Breast epithelium (tissue), 4 donors: ENCODE measurements around the gene TMEM86B. TPM values are rescaled to one million over a fixed set of nuclear protein-coding genes. Genes with fewer than 3 reads are reported as not detected.

ENCODE experiments used
- DNase-seq, 2 donors: peaks; one replicate each; pipeline ENCODE4 v3.0.0-alpha.2; 2019; ENCODE audit warnings: low spot score in 2 of 2
- H3K27ac ChIP-seq, 2 donors: fragments of 200-600 bp; sonication (generic) in 1 of 2; one replicate each; pipeline ENCODE4 v1.5.1; 2016 to 2019; ENCODE audit warnings: mild to moderate bottlenecking in 1 of 2
- H3K27me3 ChIP-seq, 2 donors: fragments of 200-600 bp; sonication (generic) in 1 of 2; one replicate each; pipeline versions ENCODE4 v1.5.1 to v1.6.0; 2017 to 2019; ENCODE audit warnings: control low read depth in 1 of 2, mild to moderate bottlenecking in 1 of 2
- H3K36me3 ChIP-seq: fragments of 200-600 bp; one replicate; pipeline ENCODE4 v1.5.1; 2019
- H3K4me1 ChIP-seq, 2 donors: fragments of 200-600 bp; sonication (generic); one replicate each; pipeline ENCODE4 v1.5.1; 2016 to 2019; ENCODE audit warnings: control low read depth in 1 of 2
- H3K4me3 ChIP-seq, 3 donors: fragments of 200-600 bp; sonication (generic); 1 replicate in 2 of 3; 2 replicates in 1 of 3; pipeline ENCODE4 v1.5.1; 2016 to 2019; ENCODE audit warnings: mild to moderate bottlenecking in 3 of 3, moderate library complexity in 2 of 3
- H3K9me3 ChIP-seq, 2 donors: fragments of 200-600 bp; sonication (generic) in 1 of 2; one replicate each; pipeline ENCODE4 v1.5.1; 2016 to 2019; ENCODE audit warnings: control low read depth in 1 of 2
- POLR2A ChIP-seq: fragments of 450-650 bp; IDR thresholded peaks from one replicate; pipeline ENCODE4 v1.6.1; 2016; ENCODE audit warnings: antibody characterized with exemption, mild to moderate bottlenecking, moderate library complexity
- POLR2AphosphoS5 ChIP-seq, 3 donors: sonication (generic); formaldehyde crosslinking; IDR thresholded peaks; one replicate each; pipeline ENCODE4 v1.6.1; 2017; ENCODE audit warnings: antibody characterized with exemption in 3 of 3
- intact Hi-C: fragments of 100-400 bp; cut with DNase I; formaldehyde crosslinking; loops from one replicate; pipeline ENCODE4 v1.15.1; 2023; ENCODE audit warnings: low total_unique reads
- total RNA-seq, 3 donors: library from RNA; depleted of rRNA; stranded (reverse); fragments of >200 nt; gene quantifications; one replicate each; pipeline ENCODE4 v1.1.0, GENCODE V29; 2016
- TF ChIP-seq, protein P1 (sequence below), 3 donors: fragments of 450-650 bp; IDR thresholded peaks; one replicate each; pipeline ENCODE4 v1.5.1; 2016 to 2017; ENCODE audit warnings: antibody characterized with exemption in 3 of 3, mild to moderate bottlenecking in 3 of 3, moderate library complexity in 3 of 3

The TMEM86B gene
- total RNA-seq, 3 donors from 2014 or later = 0.80 to 3.6 (median 1.6) TPM

DNA sequence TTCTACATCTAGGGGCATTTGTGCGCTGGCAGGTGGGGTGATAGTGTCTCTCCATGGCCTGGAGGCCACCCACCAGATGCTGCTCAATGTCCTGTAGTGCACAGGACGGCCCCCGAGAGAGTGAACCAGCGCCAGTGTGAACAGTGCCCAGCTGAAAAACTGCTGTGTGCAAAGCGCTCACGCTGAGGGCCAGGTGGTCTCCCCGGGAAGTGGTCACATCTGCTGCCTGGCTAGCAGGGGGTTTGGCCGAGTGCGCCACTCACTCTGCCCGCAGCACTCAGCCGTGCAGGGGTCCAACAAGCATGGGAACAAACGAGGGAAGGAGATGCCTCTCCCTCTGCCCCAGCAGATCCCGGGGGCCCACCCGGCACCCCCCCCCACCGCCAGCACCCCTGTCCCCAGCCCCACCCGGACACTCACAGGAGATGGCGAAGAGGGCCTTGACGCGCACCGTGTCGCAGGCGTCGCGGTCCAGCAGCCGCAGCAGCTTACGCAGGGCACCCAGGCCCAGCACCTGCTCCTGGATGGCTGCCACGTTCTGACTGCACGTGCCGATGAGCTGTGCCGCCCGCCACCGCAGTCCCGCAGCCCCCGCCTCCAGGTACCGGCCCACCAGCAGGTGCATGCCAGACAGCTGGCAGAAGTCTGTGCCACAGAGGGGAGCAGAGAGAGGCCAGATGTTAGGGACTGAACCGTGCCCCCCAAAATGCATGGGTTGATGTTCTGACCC, 45.6 kb upstream of the TMEM86B start:
- Histone ChIP-seq H3K27me3 (no peaks in the 10 kb centered on the region), H3K4me1 (no peaks in the 10 kb centered on the region), H3K9me3 (no peaks in the 10 kb centered on the region), H3K27ac (no peak overlapping the region), H3K4me3 (no peak overlapping the region), H3K36me3 (no peaks in the 10 kb centered on the region)
- intact Hi-C loops = no loop called here
- TF ChIP-seq POLR2AphosphoS5 (IDR thresholded peaks at IDR 0.05) (no peak), POLR2A (no peak)
- TF ChIP-seq, protein P1, sequence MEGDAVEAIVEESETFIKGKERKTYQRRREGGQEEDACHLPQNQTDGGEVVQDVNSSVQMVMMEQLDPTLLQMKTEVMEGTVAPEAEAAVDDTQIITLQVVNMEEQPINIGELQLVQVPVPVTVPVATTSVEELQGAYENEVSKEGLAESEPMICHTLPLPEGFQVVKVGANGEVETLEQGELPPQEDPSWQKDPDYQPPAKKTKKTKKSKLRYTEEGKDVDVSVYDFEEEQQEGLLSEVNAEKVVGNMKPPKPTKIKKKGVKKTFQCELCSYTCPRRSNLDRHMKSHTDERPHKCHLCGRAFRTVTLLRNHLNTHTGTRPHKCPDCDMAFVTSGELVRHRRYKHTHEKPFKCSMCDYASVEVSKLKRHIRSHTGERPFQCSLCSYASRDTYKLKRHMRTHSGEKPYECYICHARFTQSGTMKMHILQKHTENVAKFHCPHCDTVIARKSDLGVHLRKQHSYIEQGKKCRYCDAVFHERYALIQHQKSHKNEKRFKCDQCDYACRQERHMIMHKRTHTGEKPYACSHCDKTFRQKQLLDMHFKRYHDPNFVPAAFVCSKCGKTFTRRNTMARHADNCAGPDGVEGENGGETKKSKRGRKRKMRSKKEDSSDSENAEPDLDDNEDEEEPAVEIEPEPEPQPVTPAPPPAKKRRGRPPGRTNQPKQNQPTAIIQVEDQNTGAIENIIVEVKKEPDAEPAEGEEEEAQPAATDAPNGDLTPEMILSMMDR (IDR thresholded peaks at IDR 0.05) = no peak
- no peak for DNase-seq

DNA sequence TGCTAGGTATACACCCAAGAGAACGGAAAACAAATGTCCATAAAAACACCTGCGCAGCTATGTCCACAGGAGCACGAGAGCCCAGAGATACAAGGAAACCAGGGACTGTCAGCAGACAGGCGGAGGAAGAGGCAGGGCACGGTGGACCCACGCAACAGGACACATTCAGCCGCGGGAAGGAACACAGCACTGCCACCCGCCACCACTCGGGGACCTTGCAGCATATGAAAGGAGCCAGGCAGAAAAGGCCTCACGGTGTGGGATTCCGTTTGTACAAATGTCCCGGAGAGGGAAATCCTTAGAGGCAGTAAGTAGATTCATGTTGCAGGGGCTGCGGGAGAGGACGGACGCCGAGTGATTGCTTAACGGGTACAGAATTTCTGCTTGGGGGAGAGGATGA, 43.6 kb upstream of the TMEM86B start:
- DNase-seq = no peak
- intact Hi-C loops = no loop called here
- no peak overlapping the region for H3K4me3 ChIP-seq
- H3K9me3 ChIP-seq = no peaks in the 10 kb centered on the region
- H3K4me1 ChIP-seq = no peaks in the 10 kb centered on the region
- TF ChIP-seq POLR2AphosphoS5 (IDR thresholded peaks at IDR 0.05) = no peak
- TF ChIP-seq, protein P1 (IDR thresholded peaks at IDR 0.05) = no peak
- TF ChIP-seq POLR2A = no peak
- H3K27ac ChIP-seq = no peak overlapping the region
- H3K36me3 ChIP-seq = no peaks in the 10 kb centered on the region
- no peaks in the 10 kb centered on the region for H3K27me3 ChIP-seq

DNA sequence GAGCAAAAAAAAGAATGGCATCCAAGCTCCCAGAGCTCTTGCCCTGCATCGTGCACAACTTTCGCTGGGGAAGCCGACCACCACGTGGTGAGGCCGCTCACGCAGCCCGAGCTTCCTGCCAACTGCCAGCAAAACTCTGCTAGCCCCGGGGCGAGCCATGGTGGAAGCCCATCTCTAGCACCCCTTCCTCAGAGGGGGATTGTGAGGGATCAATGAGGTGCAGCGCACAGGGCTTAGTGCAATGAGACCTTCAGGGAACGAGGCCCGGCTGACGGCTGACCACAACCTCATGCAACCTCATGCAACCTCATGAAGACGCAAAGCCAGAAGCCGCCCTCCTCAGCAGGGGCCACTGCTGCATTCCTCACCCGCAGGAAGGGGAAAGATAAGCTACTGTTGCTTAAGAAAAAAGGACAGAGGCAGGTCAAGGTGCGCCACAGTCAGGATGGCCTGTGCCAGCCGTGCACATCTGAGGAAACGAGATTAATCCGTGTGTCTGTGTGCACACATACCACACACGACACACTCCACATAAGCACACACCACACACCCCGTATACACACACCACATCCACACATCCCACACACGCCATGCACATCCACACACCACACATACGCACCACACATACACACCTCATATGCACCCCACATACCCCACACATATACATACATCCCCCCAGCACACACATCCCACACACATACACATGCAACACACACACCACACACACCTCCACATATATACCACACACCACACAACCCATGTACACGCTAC, 41.8 kb upstream of the TMEM86B start:
- no peaks in the 10 kb centered on the region for H3K36me3 ChIP-seq
- intact Hi-C loops = no loop called here
- no peaks in the 10 kb centered on the region for H3K27me3 ChIP-seq
- H3K9me3 ChIP-seq = no peaks in the 10 kb centered on the region
- H3K4me3 ChIP-seq = no peak overlapping the region
- no peak for TF ChIP-seq POLR2A
- TF ChIP-seq POLR2AphosphoS5 (IDR thresholded peaks at IDR 0.05) = no peak
- no peaks in the 10 kb centered on the region for H3K4me1 ChIP-seq
- DNase-seq = no peak
- H3K27ac ChIP-seq = no peak overlapping the region

DNA sequence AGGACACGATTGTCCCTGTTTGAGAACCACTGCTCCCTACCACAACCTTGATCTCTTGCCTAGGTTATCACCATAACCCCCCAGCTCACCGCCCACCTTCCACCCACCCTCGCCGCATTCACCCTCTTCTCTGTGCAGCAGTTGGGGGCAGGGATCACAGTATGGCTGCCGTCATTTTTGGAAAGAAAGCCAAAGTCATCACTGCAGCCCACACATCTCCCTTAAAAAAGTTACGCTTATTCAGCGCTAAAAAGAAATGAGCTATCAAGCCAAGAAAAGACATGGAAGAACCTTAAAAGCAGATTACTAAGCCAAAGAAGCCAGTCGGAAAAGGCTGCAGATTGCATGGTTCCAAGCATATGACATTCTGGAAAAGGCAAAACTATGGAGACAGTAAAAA, 40.7 kb upstream of the TMEM86B start:
- H3K4me3 ChIP-seq = no peak overlapping the region
- intact Hi-C loops = no loop called here
- TF ChIP-seq POLR2A = no peak
- TF ChIP-seq, protein P1 (IDR thresholded peaks at IDR 0.05) = no peak
- no peak for TF ChIP-seq POLR2AphosphoS5 (IDR thresholded peaks at IDR 0.05)
- no peak for DNase-seq
- H3K27ac ChIP-seq = no peak overlapping the region
- no peaks in the 10 kb centered on the region for H3K27me3 ChIP-seq
- H3K4me1 ChIP-seq = no peaks in the 10 kb centered on the region
- H3K36me3 ChIP-seq = no peaks in the 10 kb centered on the region
- H3K9me3 ChIP-seq = no peaks in the 10 kb centered on the region

DNA sequence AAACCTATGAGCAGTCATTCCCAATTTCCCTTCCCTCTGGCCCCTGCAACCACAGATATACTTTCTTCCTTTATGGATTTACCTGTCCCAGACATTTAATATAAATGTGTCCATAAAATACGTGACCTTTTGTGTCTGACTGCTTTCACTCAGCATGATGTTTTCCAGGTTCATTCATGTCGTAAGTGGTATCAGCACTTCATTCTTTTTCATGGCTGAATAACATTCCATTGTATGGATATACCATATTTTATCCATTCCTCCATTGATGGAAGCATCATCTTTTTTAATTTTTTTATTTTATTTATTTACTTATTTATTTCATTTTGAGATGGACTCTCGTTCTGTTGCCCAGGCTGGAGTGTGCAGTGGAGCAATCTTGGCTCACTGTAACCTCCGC, 38.3 kb upstream of the TMEM86B start:
- no peaks in the 10 kb centered on the region for H3K27me3 ChIP-seq
- no peak for DNase-seq
- H3K9me3 ChIP-seq = no peaks in the 10 kb centered on the region
- TF ChIP-seq POLR2AphosphoS5 (IDR thresholded peaks at IDR 0.05) (no peak), POLR2A (no peak)
- TF ChIP-seq, protein P1 (IDR thresholded peaks at IDR 0.05) = no peak
- H3K36me3 ChIP-seq = no peaks in the 10 kb centered on the region
- no peaks in the 10 kb centered on the region for H3K4me1 ChIP-seq
- intact Hi-C loops = no loop called here
- H3K4me3 ChIP-seq = no peak overlapping the region
- H3K27ac ChIP-seq = no peak overlapping the region
